Measurements from ENCODE around the gene OR7G1.
"Not testable (repeated sequence)": the region's sequence is repeated elsewhere in the genome, so short reads cannot be mapped to it uniquely, and the experiment has no call there.

Gene OR7G1

DNA sequence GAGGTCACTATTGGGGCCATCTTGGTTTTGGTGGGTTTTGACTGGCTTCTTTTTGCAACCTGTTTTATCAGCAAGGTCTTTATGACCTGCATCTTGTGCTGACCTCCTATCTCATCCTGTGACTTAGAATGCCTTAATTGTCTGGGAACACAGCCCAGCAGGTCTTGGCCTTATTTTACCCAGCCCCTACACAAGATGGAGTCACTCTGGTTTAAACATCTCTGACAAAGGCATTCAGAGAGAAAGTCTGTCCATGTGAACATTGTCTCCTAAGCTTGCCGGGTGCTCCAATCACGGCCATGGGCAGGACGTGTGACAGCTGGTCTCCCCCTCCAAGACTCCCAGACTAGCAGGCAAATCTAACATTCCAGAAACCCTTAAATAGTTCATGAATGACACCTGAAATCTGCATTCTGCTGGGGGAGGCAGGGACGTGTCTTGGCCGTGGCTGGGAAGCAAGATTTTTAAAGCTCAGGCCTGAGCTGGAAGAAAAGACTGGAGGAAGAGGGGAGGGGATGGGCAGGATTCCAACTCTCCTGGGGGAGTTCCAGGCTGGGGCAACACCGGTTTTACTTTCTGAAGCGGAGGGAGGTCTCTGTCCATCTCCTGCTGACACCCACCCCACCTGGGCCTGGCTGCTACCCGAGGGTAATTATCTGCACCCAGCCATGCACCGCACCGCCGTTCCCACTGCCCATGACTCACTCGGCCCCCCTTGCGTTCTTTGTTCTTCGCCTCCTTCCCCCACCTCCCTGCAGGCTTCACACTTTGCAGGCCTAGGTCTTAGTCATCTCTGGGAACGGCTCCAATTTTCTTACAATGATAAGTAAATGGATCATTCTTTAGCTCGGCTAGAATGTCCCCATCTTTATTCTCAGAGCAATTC is 40.3 kb downstream of the OR7G1 start:
- no peak for DNase-seq

DNA sequence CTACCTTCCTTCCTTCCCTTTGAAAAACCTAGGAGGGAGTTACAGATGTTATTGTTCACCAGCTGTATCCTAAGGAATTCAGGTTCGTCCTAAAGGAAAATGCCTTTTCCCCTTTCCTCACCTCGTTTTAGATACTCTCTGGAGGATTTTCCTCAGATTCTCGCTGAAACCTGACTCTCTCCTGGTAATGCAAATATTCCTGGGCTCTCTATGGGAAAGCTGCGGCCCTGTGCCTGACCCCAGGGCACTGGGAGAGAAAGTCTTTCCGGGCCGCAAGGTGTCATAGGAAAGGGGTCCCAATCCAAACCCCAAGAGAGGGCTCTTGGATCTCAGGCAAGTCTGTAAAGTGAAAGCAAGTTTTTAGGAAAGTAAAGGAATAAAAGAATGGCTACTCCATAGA is 41.8 kb downstream of the OR7G1 start:
- DNase-seq = no peak

DNA sequence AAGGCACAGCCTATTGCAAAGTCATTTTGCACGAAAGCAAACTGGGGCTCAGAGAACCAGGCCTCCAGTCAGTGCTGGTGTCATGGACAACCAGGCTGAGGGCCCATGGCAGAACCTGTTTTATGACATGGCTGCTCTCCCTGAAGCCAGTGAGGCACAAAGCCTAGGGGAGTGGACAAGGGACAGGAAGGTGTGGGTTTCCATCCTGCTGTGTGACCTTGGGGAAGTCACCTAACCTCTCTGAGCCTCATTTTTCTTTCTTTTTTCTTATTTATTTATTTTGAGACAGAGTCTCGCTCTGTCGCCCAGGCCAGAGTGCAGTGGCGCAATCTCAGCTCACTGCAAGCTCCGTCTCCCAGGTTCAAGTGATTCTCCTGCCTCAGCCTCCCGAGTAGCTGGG is 43.8 kb downstream of the OR7G1 start:
- not testable (repeated sequence) for DNase-seq

DNA sequence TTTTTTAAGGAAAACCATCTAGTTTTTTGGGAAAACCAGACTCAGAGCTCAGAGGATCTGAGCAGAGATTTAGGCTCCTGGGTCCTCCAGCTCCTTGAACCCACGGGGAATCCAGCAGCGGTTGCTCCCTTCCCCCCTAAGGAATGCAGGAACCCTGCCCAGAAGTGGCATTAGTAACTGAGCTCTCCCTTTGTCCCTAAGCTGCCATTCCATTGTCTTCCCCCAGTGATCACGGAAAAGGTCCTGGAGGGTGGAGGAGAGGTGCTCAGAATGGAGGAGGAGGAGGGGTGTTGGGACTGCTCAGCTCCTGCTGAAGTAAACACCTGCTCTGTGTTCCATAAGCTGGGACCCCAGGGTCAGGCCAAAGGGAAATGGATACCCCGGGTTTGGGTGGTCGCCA is 45.5 kb downstream of the OR7G1 start:
- DNase-seq = no peak

DNA sequence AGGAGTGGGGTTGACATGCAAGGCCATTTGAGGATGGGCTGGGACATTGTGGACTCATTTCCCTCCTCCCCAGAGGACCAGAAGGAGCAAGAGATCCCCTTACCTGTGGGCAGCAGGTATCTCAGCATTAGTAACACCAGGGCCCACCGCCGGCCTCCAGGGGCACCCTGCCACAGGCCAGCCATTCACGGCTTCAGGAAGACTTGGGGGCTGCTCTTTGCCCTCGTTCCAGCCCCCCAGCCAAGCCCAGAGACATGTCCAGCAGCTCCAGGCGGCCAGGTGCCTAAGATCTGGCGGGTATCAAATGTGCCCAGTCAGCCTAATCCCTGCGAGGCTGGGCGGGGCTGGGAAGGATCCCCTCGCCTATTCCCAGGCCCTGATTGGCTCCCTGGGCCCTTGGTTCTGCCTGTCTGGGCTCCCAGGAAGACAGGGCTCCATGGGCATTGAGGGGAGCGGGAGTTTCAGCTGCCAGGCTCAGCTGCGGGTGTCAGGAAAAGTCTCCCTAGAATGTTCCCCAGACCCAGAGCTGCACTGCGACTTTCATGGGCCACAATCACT is 50.0 kb downstream of the OR7G1 start:
- DNase-seq = no peak
